Type B pancreatic cell (in vitro differentiated cells): ENCODE measurements around the gene RHBDD2. TPM values are rescaled to one million over a fixed set of nuclear protein-coding genes. Genes with fewer than 3 reads are reported as not detected.
"Not testable (repeated sequence)": the region's sequence is repeated elsewhere in the genome, so short reads cannot be mapped to it uniquely, and the experiment has no call there.

Source experiments
- DNase-seq: peaks from one replicate; pipeline ENCODE4 v3.0.0; 2021; ENCODE audit warnings: mixed read lengths; ENCODE audit not compliant: unreplicated experiment; ENCODE audit errors: extremely low spot score
- H3K27ac Mint-ChIP-seq: 2 replicates; pipeline ENCODE4 v1.8.0; 2021; ENCODE audit warnings: mild to moderate bottlenecking, mixed read lengths
- H3K27me3 Mint-ChIP-seq: 2 replicates; pipeline ENCODE4 v1.8.0; 2021; ENCODE audit warnings: mixed read lengths
- H3K36me3 Mint-ChIP-seq: 2 replicates; pipeline ENCODE4 v1.8.0; 2021; ENCODE audit warnings: mixed read lengths
- H3K4me1 Mint-ChIP-seq: one replicate; pipeline ENCODE4 v1.8.0; 2021; ENCODE audit warnings: mixed read lengths; ENCODE audit not compliant: unreplicated experiment
- H3K4me3 Mint-ChIP-seq: 2 replicates; pipeline ENCODE4 v1.8.0; 2021; ENCODE audit warnings: mild to moderate bottlenecking, mixed read lengths
- H3K9me3 Mint-ChIP-seq: 2 replicates; pipeline ENCODE4 v1.8.0; 2021; ENCODE audit warnings: mixed read lengths
- CTCF ChIP-seq: fragments of 200-600 bp; sonication (generic); conservative IDR thresholded peaks from 2 replicates; pipeline ENCODE4 v1.5.0; 2021; ENCODE audit warnings: antibody characterized with exemption, mild to moderate bottlenecking
- total RNA-seq: library from RNA; stranded (reverse); gene quantifications from 2 replicates; pipeline ENCODE4 v1.2.1, GENCODE V29; 2021; ENCODE audit warnings: low replicate concordance

The RHBDD2 gene
- total RNA-seq, 1 donor from 2014 or later, result 75.1 TPM

DNA sequence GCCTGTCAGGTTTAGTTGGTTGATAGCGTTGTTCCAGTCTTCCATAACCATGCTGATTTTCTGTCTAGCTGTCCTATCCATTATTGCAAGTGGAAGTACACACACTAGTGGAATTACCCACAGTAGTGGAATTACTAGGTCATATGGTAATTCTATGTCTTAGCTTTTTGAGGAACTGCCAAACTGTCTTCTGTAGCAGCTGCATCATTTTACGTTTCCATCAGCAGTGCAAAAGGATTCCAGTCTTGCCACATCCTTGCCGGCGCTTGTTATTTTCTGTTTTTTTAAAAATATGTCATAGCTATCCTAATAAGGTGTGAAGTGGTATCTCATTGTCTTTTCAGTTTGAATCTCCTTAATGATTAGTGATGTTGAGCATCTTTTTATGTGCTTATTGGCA, 17.2 kb upstream of the RHBDD2 start:
- no peak for DNase-seq

DNA sequence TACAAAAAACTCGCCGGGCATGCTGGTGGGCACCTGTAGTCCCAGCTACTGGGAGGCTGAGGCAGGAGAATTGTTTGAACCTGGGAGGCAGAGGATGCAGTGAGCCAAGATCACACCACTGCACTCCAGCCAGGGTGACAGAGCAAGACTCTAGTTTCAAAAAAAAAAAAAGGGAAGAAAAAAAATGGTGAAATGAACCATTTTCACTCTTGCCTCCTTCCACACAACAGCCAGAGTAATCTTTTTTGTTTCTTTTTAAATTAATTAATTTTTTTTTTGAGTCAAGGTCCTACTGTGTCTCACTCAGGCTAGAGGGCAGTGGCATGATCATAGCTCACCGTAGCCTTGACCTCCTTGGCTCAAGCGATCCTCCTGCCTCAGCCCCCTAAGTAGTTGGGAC, 14.6 kb upstream of the RHBDD2 start:
- H3K27ac Mint-ChIP-seq, H3K4me1 Mint-ChIP-seq, H3K36me3 Mint-ChIP-seq, DNase-seq, H3K27me3 Mint-ChIP-seq, H3K4me3 Mint-ChIP-seq, H3K9me3 Mint-ChIP-seq: not testable (repeated sequence)

More for the DNA sequence above, 17.2 kb upstream of the RHBDD2 start:
- Mint-ChIP-seq H3K4me3 (no peak overlapping the region), H3K27ac (no peak overlapping the region), H3K27me3 (no peaks in the 10 kb centered on the region), H3K36me3 (no peaks in the 10 kb centered on the region), H3K4me1 (no peaks in the 10 kb centered on the region), H3K9me3 (no peaks in the 10 kb centered on the region)
- TF ChIP-seq CTCF, result no peak

GRCh38 chr7:75866114-75866488, 12.7 kb upstream of the RHBDD2 start:
- Mint-ChIP-seq H3K4me1 (no peaks in the 10 kb centered on the region), H3K4me3 (no peak overlapping the region), H3K27ac (no peak overlapping the region), H3K9me3 (no peaks in the 10 kb centered on the region), H3K27me3 (no peaks in the 10 kb centered on the region), H3K36me3 (no peaks in the 10 kb centered on the region)
- TF ChIP-seq CTCF, result no peak
- DNase-seq, result no peak

DNA sequence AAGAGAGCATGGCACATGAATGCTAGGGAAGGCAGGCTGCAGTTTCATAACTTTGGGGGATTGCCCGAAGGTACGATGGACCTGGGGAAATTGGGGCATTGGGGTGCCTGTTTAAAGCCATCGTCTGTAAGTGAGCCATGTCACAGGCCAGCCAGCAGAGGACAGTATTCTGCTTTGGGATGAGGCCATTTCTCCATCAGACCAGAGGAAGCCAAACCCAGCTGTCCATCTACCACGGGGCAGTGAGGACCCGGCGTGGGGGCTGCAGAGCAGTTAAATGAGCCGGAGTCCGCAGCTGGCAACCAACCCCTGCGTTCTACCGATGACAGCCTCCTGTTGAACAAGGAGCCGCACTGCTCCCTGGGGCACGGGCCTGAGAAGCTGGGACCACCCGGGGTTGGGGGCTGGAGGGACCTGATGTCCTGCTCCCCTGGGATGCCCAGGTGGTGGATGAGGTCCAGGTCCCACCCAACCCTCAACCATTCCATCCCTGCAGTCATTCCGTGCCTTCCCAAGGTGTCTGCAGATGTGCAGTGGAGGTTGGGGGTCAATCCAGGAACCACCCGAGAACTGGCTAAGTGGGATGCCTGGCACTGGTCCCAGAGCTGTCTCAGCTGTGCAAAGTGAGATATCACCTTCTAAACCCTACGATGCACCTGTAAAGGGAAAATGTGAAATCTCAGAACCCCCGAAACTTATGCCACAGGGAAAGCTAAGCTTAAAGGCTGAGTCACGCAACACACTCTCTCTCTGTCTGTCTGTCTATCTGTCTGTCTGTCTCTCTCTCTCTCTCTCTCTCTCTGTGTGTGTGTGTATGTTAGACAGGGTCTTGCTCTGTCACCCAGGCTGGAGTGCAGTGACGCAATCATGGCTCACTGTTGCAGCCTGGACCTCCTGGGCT, 12.1 kb upstream of the RHBDD2 start:
- Mint-ChIP-seq H3K27ac (no peak overlapping the region), H3K9me3 (no peaks in the 10 kb centered on the region), H3K4me1 (no peaks in the 10 kb centered on the region), H3K36me3 (no peaks in the 10 kb centered on the region), H3K4me3 (no peak overlapping the region), H3K27me3 (no peaks in the 10 kb centered on the region)
- DNase-seq, result no peak
- TF ChIP-seq CTCF, result peak; percentile 88

GRCh38 chr7:75867390-75867717, 11.5 kb upstream of the RHBDD2 start:
- TF ChIP-seq CTCF, result no peak
- peaks cover 5% of the 10 kb centered on the region for H3K4me1 Mint-ChIP-seq
- DNase-seq, result no peak
- no peaks in the 10 kb centered on the region for H3K9me3 Mint-ChIP-seq
- no peak overlapping the region for H3K4me3 Mint-ChIP-seq
- H3K27me3 Mint-ChIP-seq, result no peaks in the 10 kb centered on the region
- no peaks in the 10 kb centered on the region for H3K36me3 Mint-ChIP-seq
- no peak overlapping the region for H3K27ac Mint-ChIP-seq

GRCh38 chr7:75868153-75868552, 10.7 kb upstream of the RHBDD2 start:
- peaks cover 5% of the 10 kb centered on the region for H3K4me1 Mint-ChIP-seq
- no peak overlapping the region for H3K4me3 Mint-ChIP-seq
- TF ChIP-seq CTCF, result no peak
- no peaks in the 10 kb centered on the region for H3K27me3 Mint-ChIP-seq
- H3K9me3 Mint-ChIP-seq, result no peaks in the 10 kb centered on the region
- DNase-seq, result no peak
- H3K27ac Mint-ChIP-seq, result no peak overlapping the region
- H3K36me3 Mint-ChIP-seq, result no peaks in the 10 kb centered on the region
